GM18520 (cell line): ENCODE data around the gene ADAD2.
"Not testable (repeated sequence)": the region's sequence is repeated elsewhere in the genome, so short reads cannot be mapped to it uniquely, and the experiment has no call there.

Experiments used
- ATAC-seq: cut with Tn5 transposase; IDR thresholded peaks from one replicate; pipeline ENCODE4 v1.9.1; 2021; ENCODE audit not compliant: unreplicated experiment

ADAD2 gene

GRCh38 chr16:84195201-84196093, 4.5 kb downstream of the ADAD2 start:
- ATAC-seq, result no peak

DNA sequence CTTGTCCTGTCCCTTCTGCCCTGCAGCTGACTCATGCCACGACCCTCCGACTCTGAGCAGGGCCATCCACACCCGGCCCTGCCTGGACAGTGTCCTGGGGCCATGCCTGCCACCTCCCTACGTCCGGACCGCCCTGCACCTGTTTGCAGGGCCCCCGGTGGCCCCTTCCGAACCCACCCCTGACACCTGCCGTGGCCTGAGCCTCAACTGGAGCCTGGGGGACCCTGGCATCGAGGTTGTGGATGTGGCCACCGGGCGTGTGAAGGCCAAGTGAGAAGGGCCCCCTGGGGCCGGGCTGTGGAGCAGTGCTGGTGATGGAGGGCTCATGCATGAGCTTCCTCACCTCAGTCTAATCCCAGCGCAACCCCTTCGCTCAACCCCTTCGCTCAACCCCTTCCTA, 5.1 kb downstream of the ADAD2 start:
- no peak for ATAC-seq

DNA sequence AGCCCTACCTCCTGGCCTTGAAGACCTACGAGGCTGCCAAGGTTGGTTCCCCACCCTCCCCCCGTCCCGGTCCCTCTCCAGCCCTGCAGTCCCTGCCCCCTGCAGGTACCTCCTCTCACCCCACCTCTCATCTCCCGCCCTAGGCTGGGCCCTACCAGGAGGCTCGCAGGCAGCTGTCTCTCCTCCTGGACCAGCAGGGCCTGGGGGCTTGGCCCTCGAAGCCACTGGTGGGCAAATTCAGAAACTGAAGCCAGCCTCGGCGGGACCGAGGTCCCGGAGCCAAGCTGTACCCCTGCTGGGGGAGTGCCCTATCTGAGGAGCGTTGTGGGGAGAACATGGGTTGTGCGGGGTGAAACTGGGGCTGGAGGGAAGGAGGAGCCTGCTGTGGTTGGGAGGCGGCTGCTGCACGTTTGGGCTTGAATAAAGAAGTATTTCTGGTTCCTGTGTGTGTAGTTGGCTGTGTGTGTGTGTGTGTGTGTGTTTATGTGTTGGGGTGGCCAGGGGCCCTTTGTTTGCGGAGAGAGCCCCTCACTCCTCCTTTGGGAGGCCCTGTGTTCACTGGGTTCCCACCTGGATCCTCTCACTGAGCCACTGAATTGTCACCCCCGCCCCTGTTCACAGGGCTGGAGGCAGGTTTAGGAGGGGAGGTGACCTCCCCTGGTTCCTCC, 5.9 kb downstream of the ADAD2 start:
- ATAC-seq, result no peak

- ATAC-seq, result no peak
Measured at GRCh38 chr16:84197466-84198128, 6.6 kb downstream of the ADAD2 start.

GRCh38 chr16:84198401-84198800, 7.4 kb downstream of the ADAD2 start:
- ATAC-seq, result no peak

- ATAC-seq, result no peak
Measured at GRCh38 chr16:84199097-84199496, 8.1 kb downstream of the ADAD2 start.

DNA sequence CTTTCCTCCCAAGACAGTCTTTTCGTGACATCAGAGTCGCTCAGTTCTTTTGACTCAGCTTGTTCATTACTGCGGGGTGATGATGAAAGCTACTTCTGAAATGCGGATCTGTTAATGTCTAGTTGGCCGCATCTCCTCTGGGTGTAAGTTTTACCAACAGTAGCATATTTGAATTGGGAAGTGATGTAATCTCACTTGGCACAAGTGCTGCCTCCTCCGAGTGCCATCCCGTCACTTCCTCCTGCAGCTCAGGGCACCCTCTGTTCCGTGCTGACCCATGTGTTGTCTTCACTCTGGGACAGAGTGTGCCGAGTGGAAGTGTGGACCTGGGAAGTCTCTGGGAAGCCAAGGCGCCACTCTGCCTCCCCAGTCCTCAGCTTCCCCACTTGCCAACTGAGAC, 8.9 kb downstream of the ADAD2 start:
- ATAC-seq, result no peak

DNA sequence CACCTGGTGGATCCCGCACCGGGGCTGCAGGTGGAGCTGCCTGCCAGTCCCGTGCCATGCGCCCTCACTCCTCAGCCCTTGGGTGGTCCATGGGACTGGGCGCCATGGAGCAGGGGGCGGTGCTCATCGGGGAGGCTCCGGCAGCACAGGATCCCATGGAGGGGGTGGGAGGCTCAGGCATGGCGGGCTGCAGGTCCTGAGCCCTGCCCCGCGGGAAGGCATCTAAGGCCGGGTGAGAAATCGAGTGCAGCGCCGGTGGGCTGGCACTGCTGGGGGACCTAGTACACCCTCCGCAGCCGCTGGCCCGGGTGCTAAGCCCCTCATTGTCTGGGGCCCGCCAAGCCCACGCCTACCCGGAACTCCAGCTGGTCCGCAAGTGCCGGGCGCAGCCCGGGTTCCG, 13.6 kb downstream of the ADAD2 start:
- ATAC-seq, result not testable (repeated sequence)

DNA sequence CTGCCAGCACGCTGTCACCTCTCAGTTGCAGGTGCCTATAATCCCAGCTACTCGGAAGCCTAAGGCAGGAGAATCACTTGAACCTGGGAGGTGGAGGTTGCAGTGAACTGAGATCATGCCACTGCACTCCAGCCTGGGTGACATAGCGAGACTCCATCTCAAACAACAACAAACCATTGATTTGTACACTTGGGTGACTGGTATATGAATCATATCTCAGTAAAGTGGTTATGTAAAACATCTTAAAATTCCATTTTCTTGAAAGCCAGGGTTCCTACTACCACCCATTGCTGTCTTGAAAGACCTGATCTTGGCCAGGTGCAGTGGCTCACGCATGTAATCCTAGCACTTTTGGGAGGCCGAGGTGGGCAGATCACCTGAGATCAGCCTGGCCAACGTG, 14.2 kb downstream of the ADAD2 start:
- not testable (repeated sequence) for ATAC-seq

- no peak for ATAC-seq
Measured at GRCh38 chr16:84205976-84206691, 15.2 kb downstream of the ADAD2 start.

GRCh38 chr16:84207251-84207650, 16.3 kb downstream of the ADAD2 start:
- no peak for ATAC-seq

DNA sequence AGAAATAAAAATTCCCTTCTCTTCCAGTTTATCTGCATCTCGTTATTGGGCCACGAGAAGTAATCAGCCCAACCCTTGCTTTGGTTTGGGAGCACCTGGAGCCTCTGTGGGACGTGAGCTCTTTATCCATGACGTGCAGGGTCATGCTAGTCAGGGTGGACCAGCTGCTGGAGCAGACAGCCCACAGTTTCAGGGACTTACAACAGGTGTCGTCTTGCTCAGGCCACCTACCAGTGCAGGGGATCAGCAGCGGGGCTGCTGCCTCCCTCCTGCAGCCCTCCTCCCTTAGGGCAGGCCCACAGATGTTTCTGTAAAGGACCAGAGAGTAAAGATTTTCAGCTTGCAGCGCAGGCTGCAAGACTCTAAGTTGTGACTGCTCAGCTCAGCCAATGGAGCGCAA, 16.9 kb downstream of the ADAD2 start:
- no peak for ATAC-seq

GRCh38 chr16:84209989-84210388, 19.0 kb downstream of the ADAD2 start:
- no peak for ATAC-seq

DNA sequence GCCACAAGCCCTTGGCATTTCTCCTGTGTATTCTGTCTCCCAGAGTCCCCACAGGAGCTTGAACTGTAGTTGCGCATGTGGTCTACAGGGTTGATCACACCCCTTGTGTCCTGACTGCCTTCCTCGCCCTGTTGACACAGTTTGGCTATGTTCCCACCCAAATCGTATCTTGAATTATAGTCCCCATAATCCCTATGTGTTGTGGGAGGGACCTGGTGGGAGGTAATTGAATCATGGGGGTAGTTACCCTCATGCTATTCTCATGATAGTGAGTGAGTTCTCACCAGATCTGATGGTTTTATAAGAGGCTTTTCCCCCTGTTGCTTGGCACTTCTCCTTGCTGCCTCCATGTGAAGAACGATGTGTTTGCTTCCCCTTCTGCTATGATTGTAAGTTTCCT, 21.2 kb downstream of the ADAD2 start:
- ATAC-seq, result no peak

- no peak for ATAC-seq
Measured at GRCh38 chr16:84212631-84213030, 21.7 kb downstream of the ADAD2 start.

- no peak for ATAC-seq
Measured at GRCh38 chr16:84214451-84215066, 23.6 kb downstream of the ADAD2 start.

- ATAC-seq, result no peak
Measured at GRCh38 chr16:84215531-84215930, 24.6 kb downstream of the ADAD2 start.

DNA sequence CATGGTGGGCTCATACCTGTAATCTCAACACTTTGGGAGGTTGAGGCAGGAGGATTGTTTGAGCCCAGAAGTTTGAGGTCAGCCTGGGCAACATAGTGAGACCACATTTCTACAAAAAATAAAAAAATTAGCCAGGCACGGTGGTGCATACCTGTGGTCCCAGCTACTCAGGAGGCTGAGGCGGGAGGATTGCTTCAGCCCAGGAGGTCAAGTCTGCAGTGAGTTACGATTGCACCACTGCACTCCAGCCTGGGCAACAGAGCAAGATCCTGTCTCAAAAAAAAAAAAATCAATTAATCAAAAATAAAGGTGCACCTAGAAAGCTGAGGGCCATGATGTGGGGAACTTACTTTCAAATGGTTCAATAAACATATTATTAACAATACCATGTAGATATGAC, 25.2 kb downstream of the ADAD2 start:
- not testable (repeated sequence) for ATAC-seq

- no peak for ATAC-seq
Measured at GRCh38 chr16:84218176-84218823, 27.3 kb downstream of the ADAD2 start.

DNA sequence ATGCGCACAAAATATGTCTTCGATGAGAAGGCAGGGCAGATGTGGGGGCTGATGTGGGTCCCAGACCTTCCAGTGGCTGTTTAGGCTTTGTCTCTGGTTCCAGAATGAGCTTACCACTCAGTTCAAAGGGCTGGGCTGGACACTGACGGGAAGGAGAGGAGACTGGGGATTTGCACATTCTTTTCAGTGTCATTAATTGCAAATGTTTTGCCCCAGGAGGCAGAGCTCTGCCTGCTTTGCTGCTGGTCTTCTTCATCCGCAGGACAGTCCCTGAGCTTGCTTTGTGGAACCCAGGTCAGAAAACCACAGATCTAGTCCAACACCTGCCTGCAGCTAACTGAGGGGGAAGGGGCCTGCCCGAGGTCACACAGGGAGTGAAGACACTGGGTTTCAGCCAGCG, 28.0 kb downstream of the ADAD2 start:
- no peak for ATAC-seq
